CD4-positive, alpha-beta memory T cell (primary cell): Measurements from ENCODE around the gene SLC22A17. TPM values are rescaled to one million over a fixed set of nuclear protein-coding genes. Genes with fewer than 3 reads are reported as not detected.

ENCODE experiments used
- CTCF ChIA-PET: fragments of 350-600 bp; sonication (Branson Sonifier 250); formaldehyde crosslinking; loops from one replicate; lab custom pipeline; 2021; ENCODE audit warnings: inconsistent platforms; ENCODE audit not compliant: partially characterized antibody; lab: Charles Lee
- POLR2A ChIA-PET: fragments of 350-600 bp; sonication (Branson Sonifier 250); formaldehyde crosslinking; loops from one replicate; lab custom pipeline; 2021; ENCODE audit not compliant: partially characterized antibody; lab: Charles Lee
- DNase-seq, 5 donors: peaks; one replicate each; pipeline versions ENCODE4 v3.0.0 to v3.0.0-alpha.2; 2020 to 2022; ENCODE audit warnings: mixed read lengths in 1 of 5
- H3K27ac ChIP-seq: one replicate; pipeline ENCODE4 v1.7.0; 2013; ENCODE audit warnings: low read depth, low read length
- H3K27me3 ChIP-seq: 2 replicates; pipeline ENCODE4 v1.7.0; 2013; ENCODE audit warnings: mild to moderate bottlenecking, low read length, moderate library complexity; ENCODE audit not compliant: insufficient read depth
- H3K36me3 ChIP-seq: 2 replicates; pipeline ENCODE4 v1.7.0; 2013; ENCODE audit warnings: mild to moderate bottlenecking, low read length, moderate library complexity; ENCODE audit not compliant: insufficient read depth
- H3K4me1 ChIP-seq: 2 replicates; pipeline ENCODE4 v1.7.0; 2013; ENCODE audit warnings: mild to moderate bottlenecking, low read length, moderate library complexity; ENCODE audit not compliant: insufficient read depth
- H3K4me3 ChIP-seq, 2 donors: one replicate each; pipeline ENCODE4 v1.7.0; 2013; ENCODE audit warnings: low read length in 2 of 2, mild to moderate bottlenecking in 1 of 2
- H3K9me3 ChIP-seq, 2 donors: one replicate each; pipeline ENCODE4 v1.7.0; 2013; ENCODE audit warnings: low read length in 2 of 2, control low read depth in 1 of 2; ENCODE audit not compliant: control insufficient read depth in 1 of 2
- H3K27ac Mint-ChIP-seq, 7 donors: one replicate each; pipeline ENCODE4 v1.8.0; 2020 to 2021; ENCODE audit warnings: mixed read lengths in 7 of 7, mild to moderate bottlenecking in 6 of 7, inconsistent platforms in 3 of 7, moderate library complexity in 3 of 7
- H3K27me3 Mint-ChIP-seq, 2 donors: one replicate each; pipeline ENCODE4 v1.8.0; 2020 to 2021; ENCODE audit warnings: mixed read lengths in 2 of 2
- H3K36me3 Mint-ChIP-seq, 2 donors: one replicate each; pipeline ENCODE4 v1.8.0; 2020 to 2021; ENCODE audit warnings: mixed read lengths in 2 of 2, inconsistent platforms in 1 of 2, mild to moderate bottlenecking in 1 of 2
- H3K4me1 Mint-ChIP-seq, 4 donors: one replicate each; pipeline ENCODE4 v1.8.0; 2020 to 2021; ENCODE audit warnings: mixed read lengths in 4 of 4, mild to moderate bottlenecking in 1 of 4
- H3K4me3 Mint-ChIP-seq, 8 donors: one replicate each; pipeline ENCODE4 v1.8.0; 2020 to 2021; ENCODE audit warnings: mixed read lengths in 8 of 8, mild to moderate bottlenecking in 7 of 8, moderate library complexity in 6 of 8, inconsistent platforms in 3 of 8
- H3K9me3 Mint-ChIP-seq, 8 donors: one replicate each; pipeline ENCODE4 v1.8.0; 2020 to 2021; ENCODE audit warnings: mixed read lengths in 8 of 8, mild to moderate bottlenecking in 5 of 8, inconsistent platforms in 3 of 8, moderate library complexity in 1 of 8
- intact Hi-C: fragments of 100-400 bp; cut with micrococcal nuclease; formaldehyde crosslinking; loops from one replicate; pipeline ENCODE4 v1.15.1; 2023
- polyA plus RNA-seq, 2 donors: library from polyadenylated mRNA; unstranded; fragments of 300-500 nt; fragmentation: Illumina TruSeq; gene quantifications; one replicate each; pipeline ENCODE4 v1.2.3, GENCODE V29; 2021
- total RNA-seq, 2 experiments: library from RNA; stranded (reverse); gene quantifications; one replicate each; pipeline ENCODE4 v1.2.3, GENCODE V29; 2021

Gene SLC22A17
- total and polyA plus RNA-seq, 4 experiments from 2014 or later, result 2.9 to 21.1 (median 11.9) TPM

DNA sequence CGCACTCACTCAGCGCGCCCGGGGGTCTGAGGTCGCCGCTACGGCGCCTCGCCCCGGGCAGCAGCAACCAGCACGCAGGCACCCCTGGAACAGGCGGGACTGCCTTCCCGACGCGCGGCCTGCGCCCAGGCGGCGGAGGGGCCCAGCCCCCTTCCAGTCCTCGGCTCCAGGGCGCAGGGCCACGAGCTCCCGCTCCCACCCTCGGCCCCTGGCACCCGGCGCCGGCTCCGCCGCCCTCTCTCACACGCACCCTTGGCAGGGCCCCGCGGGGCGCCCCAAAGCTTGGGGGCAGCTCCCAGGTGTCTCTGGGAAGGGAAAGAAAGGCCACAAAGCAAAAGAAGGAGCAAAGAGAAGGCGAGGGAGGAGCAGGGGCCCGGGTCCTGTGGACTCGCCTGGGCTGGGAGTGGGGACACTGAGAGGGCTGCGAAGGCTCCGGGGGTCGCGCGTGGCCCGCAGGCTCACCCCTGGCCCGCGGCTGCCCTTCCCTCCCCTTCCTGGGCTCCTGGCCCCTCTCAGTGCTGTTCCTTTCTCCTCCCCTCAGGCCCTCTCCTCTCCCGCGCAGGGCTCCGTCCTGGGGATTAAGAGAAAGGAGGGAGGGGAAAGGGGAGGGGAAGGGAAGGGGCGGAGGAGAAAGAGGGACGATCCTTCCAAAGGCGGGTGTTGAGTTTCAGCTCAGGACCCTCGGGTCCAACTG is 13.2 kb upstream of the SLC22A17 start:
- CTCF ChIA-PET, result no interaction called here
- intact Hi-C loops, result no loop called here
- H3K27ac Mint-ChIP-seq, result no peak overlapping the region

DNA sequence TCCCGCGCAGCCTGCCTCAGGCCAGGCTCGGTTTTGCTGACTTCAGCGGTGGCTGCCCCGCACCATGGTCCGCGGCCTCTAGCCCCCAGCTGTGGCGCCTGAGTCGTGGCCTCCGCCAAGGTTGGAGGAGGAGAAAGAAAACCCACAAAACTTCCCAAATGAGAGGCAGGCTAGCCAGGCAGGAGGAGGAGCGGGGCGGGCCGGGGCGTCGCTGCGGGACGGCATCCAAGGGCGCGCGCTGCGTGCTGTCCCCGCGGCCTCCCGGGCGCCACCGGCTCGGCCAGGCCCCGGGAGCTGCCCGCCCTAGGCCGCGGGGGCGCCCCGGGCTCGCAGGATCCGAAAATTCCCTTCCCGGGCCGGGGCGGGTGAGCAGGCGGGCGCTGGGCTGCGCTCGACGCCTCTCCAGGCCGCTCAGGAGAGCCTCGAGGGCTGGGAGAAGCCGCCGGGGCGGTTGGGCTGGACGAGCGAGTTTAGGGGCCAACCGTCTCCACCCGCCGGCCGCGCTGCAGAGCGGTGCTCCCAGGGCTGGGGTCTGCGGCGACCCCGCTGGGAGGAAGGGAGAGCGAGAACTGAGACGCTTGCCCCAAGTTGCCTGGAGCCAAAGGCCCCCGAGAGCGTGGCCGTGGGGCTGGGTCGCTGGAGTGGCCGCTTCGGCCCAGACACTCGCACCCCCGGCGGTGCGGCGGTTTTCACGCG is 12.5 kb upstream of the SLC22A17 start, which contains the start of gene EFS:
Gene EFS (minus strand): TSS at position 137 of the 696 bp plus-strand sequence. CDS start 147 bp downstream, outside the sequence.
- DNase-seq, result no peak
- H3K36me3 Mint-ChIP-seq, result no peaks in the 10 kb centered on the region
- H3K36me3 ChIP-seq, result no peaks in the 10 kb centered on the region
- no peaks in the 10 kb centered on the region for H3K9me3 ChIP-seq
- no peak within 1 kb of the TSS for H3K27ac ChIP-seq
- peaks cover 24 to 31% of the 10 kb centered on the region in 2 donors for H3K27me3 Mint-ChIP-seq
- H3K27me3 ChIP-seq, result peaks cover 6% of the 10 kb centered on the region
- H3K4me3 ChIP-seq, result no peak within 1 kb of the TSS
- H3K4me1 Mint-ChIP-seq, result peaks cover 0 to 2% (median 0%) of the 10 kb centered on the region in 4 donors
- H3K4me1 ChIP-seq, result no peaks in the 10 kb centered on the region
- CTCF ChIA-PET, result no interaction called here
- H3K27ac Mint-ChIP-seq, result peak within 1 kb of the TSS in 3 of 7 donors; percentile 37 to 73 (median 50)
- POLR2A ChIA-PET, result no interaction called here
- H3K4me3 Mint-ChIP-seq, result peak within 1 kb of the TSS in 1 of 8 donors; percentile 46
- no peaks in the 10 kb centered on the region for H3K9me3 Mint-ChIP-seq
- intact Hi-C loops, result no loop called here

More for the DNA sequence above, 13.2 kb upstream of the SLC22A17 start:
- H3K9me3 ChIP-seq, result no peaks in the 10 kb centered on the region
- H3K27ac ChIP-seq, result no peak overlapping the region
- no peaks in the 10 kb centered on the region for H3K4me1 ChIP-seq
- Mint-ChIP-seq H3K9me3 (no peaks in the 10 kb centered on the region), H3K4me3 (no peak overlapping the region), H3K36me3 (no peaks in the 10 kb centered on the region), H3K4me1 (peaks cover 0 to 2% (median 0%) of the 10 kb centered on the region in 4 donors), H3K27me3 (peaks cover 24 to 30% of the 10 kb centered on the region in 2 donors)
- POLR2A ChIA-PET, result no interaction called here
- no peaks in the 10 kb centered on the region for H3K36me3 ChIP-seq
- peaks cover 6% of the 10 kb centered on the region for H3K27me3 ChIP-seq
- H3K4me3 ChIP-seq, result no peak overlapping the region
- no peak for DNase-seq

DNA sequence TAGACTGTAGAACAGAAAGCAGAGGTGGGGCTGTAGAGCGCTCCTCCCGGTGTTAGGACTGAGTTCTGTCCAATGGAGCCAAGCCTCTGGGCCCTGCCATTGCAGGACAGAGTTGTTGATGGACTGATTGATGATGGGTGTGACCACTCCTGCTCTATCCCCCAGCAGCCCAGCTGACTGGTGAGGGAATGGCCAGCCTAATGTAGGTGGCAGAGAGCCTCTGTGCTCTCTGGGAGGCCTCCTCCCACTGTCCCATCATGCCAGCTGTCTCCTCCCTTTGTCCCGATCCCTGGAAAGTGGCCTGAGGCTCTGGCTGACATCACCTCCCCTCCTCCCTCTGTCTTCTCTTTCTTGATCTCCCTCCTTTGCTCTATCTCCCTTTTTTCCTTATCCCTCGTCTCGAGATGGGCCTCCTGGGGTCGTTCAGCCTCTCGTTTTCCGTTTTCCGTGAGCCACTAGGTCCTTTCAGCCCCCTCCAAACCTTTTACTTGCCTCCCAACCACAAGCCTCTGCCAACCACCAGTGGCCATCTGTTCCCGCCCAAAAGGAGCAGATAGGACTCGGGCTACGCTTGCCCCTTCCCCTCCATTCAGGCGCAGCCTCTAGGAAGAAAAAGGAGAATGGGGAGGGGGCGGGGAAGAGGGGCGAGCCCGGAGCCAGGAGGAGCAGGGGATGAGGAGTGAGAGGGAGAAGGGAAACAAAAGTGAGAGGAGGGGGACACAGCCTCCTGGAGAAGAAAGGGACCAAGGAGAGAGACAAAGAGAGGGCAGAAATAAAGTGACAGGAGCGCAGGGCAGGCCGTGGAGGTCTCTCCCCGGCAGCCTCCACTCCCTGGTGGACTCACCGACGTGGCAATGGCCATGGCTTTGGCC is 11.7 kb upstream of the SLC22A17 start:
- CTCF ChIA-PET, result interaction anchor here (2.5 kb wide), 1 partner anchor 16 kb away, joined by 9 read pairs; no protein-coding TSS in a partner anchor
- no peak for DNase-seq
- Histone ChIP-seq H3K4me3 (no peak overlapping the region), H3K36me3 (no peaks in the 10 kb centered on the region), H3K27ac (no peak overlapping the region), H3K27me3 (peaks cover 6% of the 10 kb centered on the region), H3K4me1 (no peaks in the 10 kb centered on the region), H3K9me3 (no peaks in the 10 kb centered on the region)
- POLR2A ChIA-PET, result no interaction called here
- Mint-ChIP-seq H3K9me3 (no peaks in the 10 kb centered on the region), H3K4me3 (peak overlapping the region in 1 of 8 donors; percentile 46), H3K27me3 (peaks cover 24 to 31% of the 10 kb centered on the region in 2 donors), H3K36me3 (no peaks in the 10 kb centered on the region), H3K4me1 (peaks cover 0 to 2% (median 0%) of the 10 kb centered on the region in 4 donors), H3K27ac (peak overlapping the region in 3 of 7 donors; percentile 37 to 73 (median 50))
- intact Hi-C loops, result no loop called here

DNA sequence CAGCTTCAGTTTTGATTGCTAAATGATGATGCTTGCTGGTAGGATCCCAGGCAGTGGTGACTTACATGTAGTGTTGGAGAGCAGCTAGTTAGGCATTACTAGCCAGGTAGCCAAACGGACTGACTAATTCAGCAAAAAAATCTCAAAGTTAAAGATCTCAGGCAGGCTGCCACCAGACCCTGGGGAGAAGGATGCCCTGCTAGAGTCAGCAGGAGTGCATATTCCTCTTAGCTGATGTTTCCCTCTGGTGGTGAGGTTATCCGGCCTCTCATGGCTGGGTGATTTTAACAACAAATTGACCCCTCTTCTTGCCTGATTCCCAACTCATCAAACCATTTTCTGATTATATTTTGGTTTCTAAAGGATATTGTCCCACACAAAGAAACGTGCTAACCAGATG is 9.5 kb upstream of the SLC22A17 start:
- peaks cover 0 to 2% (median 0%) of the 10 kb centered on the region in 4 donors for H3K4me1 Mint-ChIP-seq
- no peaks in the 10 kb centered on the region for H3K9me3 ChIP-seq
- H3K36me3 ChIP-seq, result no peaks in the 10 kb centered on the region
- H3K27ac ChIP-seq, result no peak overlapping the region
- intact Hi-C loops, result no loop called here
- peaks cover 6% of the 10 kb centered on the region for H3K27me3 ChIP-seq
- H3K27me3 Mint-ChIP-seq, result peaks cover 21 to 28% of the 10 kb centered on the region in 2 donors
- ChIA-PET POLR2A (no interaction called here), CTCF (interaction anchor here (2.5 kb wide), 1 partner anchor 18 kb away, joined by 9 read pairs; no protein-coding TSS in a partner anchor)
- no peaks in the 10 kb centered on the region for H3K36me3 Mint-ChIP-seq
- DNase-seq, result no peak
- no peak overlapping the region for H3K4me3 ChIP-seq
- H3K4me1 ChIP-seq, result no peaks in the 10 kb centered on the region
- H3K4me3 Mint-ChIP-seq, result no peak overlapping the region
- no peaks in the 10 kb centered on the region for H3K9me3 Mint-ChIP-seq
- no peak overlapping the region for H3K27ac Mint-ChIP-seq

DNA sequence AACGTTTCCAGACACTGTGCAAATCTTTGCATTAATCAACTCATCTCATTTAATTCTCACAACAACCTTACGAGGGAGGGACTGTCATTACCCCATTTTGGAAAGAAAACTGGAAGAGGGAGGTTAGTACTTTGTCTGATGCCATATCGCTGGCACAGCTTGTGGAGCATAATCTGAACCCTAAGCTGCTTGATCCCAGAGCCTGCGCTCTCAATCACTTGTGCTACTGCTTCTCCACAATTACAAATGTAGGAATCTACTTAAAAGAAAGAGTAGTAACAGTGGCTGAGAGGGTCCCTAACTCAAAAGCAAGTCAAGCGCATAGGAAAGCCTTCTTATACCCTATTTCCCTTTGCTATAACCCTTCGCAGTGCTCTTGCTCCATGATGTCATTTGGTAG is 9.1 kb upstream of the SLC22A17 start:
- no peaks in the 10 kb centered on the region for H3K4me1 Mint-ChIP-seq
- H3K27ac ChIP-seq, result no peak overlapping the region
- DNase-seq, result no peak
- no peaks in the 10 kb centered on the region for H3K9me3 ChIP-seq
- CTCF ChIA-PET, result interaction anchor here (1.3 to 2.5 kb wide), 3 partner anchors 18 to 35 kb away, joined by 4 to 9 read pairs (median 7); no protein-coding TSS in a partner anchor
- no peak overlapping the region for H3K4me3 Mint-ChIP-seq
- no peaks in the 10 kb centered on the region for H3K36me3 ChIP-seq
- H3K27me3 ChIP-seq, result peaks cover 6% of the 10 kb centered on the region
- POLR2A ChIA-PET, result no interaction called here
- H3K4me3 ChIP-seq, result no peak overlapping the region
- intact Hi-C loops, result no loop called here
- H3K27ac Mint-ChIP-seq, result no peak overlapping the region
- H3K4me1 ChIP-seq, result no peaks in the 10 kb centered on the region
- H3K36me3 Mint-ChIP-seq, result no peaks in the 10 kb centered on the region
- peaks cover 17 to 24% of the 10 kb centered on the region in 2 donors for H3K27me3 Mint-ChIP-seq
- no peaks in the 10 kb centered on the region for H3K9me3 Mint-ChIP-seq

DNA sequence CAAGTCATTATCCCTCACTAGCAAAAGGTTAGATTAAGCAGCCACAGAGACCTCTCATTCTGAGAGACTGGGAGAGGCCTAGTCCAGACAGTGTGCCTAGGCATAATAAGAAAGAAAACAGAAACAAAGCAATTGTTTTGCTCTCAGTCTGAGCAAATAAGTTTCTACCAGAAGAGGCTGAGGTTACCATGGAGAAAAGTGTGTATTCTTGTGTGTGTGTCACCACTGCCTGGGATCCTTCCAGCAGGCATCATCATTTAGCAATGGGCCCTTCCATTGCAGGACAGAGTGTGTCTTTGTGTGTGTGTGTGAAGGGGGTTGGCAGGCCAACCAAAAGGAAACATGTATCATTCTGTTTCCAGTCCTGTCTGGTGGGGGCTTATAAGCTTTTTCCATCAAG is 8.6 kb upstream of the SLC22A17 start:
- peaks cover 6% of the 10 kb centered on the region for H3K27me3 ChIP-seq
- H3K27ac Mint-ChIP-seq, result peak overlapping the region in 1 of 7 donors; percentile 28

More for the DNA sequence above, 8.6 kb upstream of the SLC22A17 start:
- Mint-ChIP-seq H3K4me1 (no peaks in the 10 kb centered on the region), H3K9me3 (no peaks in the 10 kb centered on the region), H3K36me3 (no peaks in the 10 kb centered on the region), H3K27me3 (peaks cover 15 to 20% of the 10 kb centered on the region in 2 donors), H3K4me3 (no peak overlapping the region)
- CTCF ChIA-PET, result interaction anchor here (1.3 to 1.8 kb wide), 2 partner anchors 19 to 34 kb away, joined by 4 to 7 read pairs; no protein-coding TSS in a partner anchor
- intact Hi-C loops, result no loop called here
- no peak overlapping the region for H3K4me3 ChIP-seq
- H3K9me3 ChIP-seq, result no peaks in the 10 kb centered on the region
- no peaks in the 10 kb centered on the region for H3K4me1 ChIP-seq
- no peak overlapping the region for H3K27ac ChIP-seq
- no peak for DNase-seq
- POLR2A ChIA-PET, result no interaction called here
- no peaks in the 10 kb centered on the region for H3K36me3 ChIP-seq
